Measurements from ENCODE around the gene WNT7A. TPM values are rescaled to one million over a fixed set of nuclear protein-coding genes. Genes with fewer than 3 reads are reported as not detected.

Gene WNT7A
- total RNA-seq, 1 experiment from 2014 or later: not detected

GRCh38 chr3:13827699-13828098 is 52.2 kb downstream of the WNT7A start:
- Mint-ChIP-seq H3K36me3 (ENCODE audit: insufficient read depth in 1 of 3, low read depth in 3 of 3) (no peaks in the 10 kb centered on the region; a peak in 1 of 7 replicates), H3K4me1 (peaks cover 8 to 15% of the 10 kb centered on the region in 2 experiments; a peak in 3 of 4 replicates), H3K4me3 (no peak overlapping the region), H3K27ac (no peak overlapping the region), H3K9me3 (no peaks in the 10 kb centered on the region; a peak in 2 of 5 replicates), H3K27me3 (ENCODE audit: low read depth) (peaks cover 23% of the 10 kb centered on the region)
- H3K23ac ChIP-seq (ENCODE audit: insufficient read length, low read depth, low read length): no peak overlapping the region
- H4K20me1 ChIP-seq (ENCODE audit: control insufficient read depth, insufficient read depth, insufficient read length): no peaks in the 10 kb centered on the region
- H2BK5ac ChIP-seq (ENCODE audit: insufficient read length, low read length): no peak overlapping the region
- no peak overlapping the region for H2AK5ac ChIP-seq (ENCODE audit: insufficient read length, low read length)
- no peaks in the 10 kb centered on the region for H3K4me1 ChIP-seq (ENCODE audit: insufficient read depth, low read length)
- H3K27me3 ChIP-seq (ENCODE audit: insufficient read depth, low read length): no peaks in the 10 kb centered on the region
- H4K8ac ChIP-seq (replicated peaks; ENCODE audit: insufficient read length, low read depth, low read length): no peak overlapping the region
- H3K14ac ChIP-seq (ENCODE audit: insufficient read depth, low read length): no peak overlapping the region
- no peak overlapping the region for H3K27ac ChIP-seq (ENCODE audit: insufficient read length, low read depth, low read length)
- DNase-seq: no peak
- no peaks in the 10 kb centered on the region for H3K9me3 ChIP-seq (ENCODE audit: control insufficient read depth, low read depth, low read length)
- H2BK15ac ChIP-seq (ENCODE audit: low read depth, low read length): no peak overlapping the region
- no peak overlapping the region for H3K9ac ChIP-seq (ENCODE audit: extremely low read depth, insufficient read length, low read length)
- H3K56ac ChIP-seq (ENCODE audit: insufficient read length, low read depth, low read length): no peak overlapping the region
- H3K23me2 ChIP-seq (ENCODE audit: insufficient read length, low read depth, low read length, poor library complexity, severe bottlenecking): no peaks in the 10 kb centered on the region
- no peak overlapping the region for H3T11ph ChIP-seq (ENCODE audit: low read length)
- no peak for TF ChIP-seq CTCF (conservative IDR thresholded peaks at IDR 0.05)
- H4K91ac ChIP-seq (ENCODE audit: insufficient read length, low read depth, low read length): no peak overlapping the region
- H2BK12ac ChIP-seq (ENCODE audit: insufficient read length, low read depth, low read length): no peak overlapping the region
- no peaks in the 10 kb centered on the region for H3K79me1 ChIP-seq (ENCODE audit: insufficient read depth, low read depth, low read length, poor library complexity, severe bottlenecking)
- no peaks in the 10 kb centered on the region for H3K79me2 ChIP-seq (ENCODE audit: insufficient read depth, low read length)
- H2AFZ ChIP-seq (ENCODE audit: low read length): no peak overlapping the region
- H2BK20ac ChIP-seq (ENCODE audit: low read depth, low read length, poor library complexity, severe bottlenecking): no peak overlapping the region
- no peak overlapping the region for H2BK120ac ChIP-seq (ENCODE audit: low read depth, low read length, poor library complexity, severe bottlenecking)
- no peak overlapping the region for H4K5ac ChIP-seq (ENCODE audit: insufficient read length, low read depth, low read length)
- H3K4ac ChIP-seq (ENCODE audit: low read depth, low read length): no peak overlapping the region
- no peak overlapping the region for H3K18ac ChIP-seq (ENCODE audit: insufficient read length, low read depth, low read length)
- no CpG with 5 or more reads among the region's 7 CpGs for WGBS (ENCODE audit: extremely low coverage, insufficient read length, low lambda C conversion rate)
- no peak overlapping the region for H3K4me2 ChIP-seq (ENCODE audit: insufficient read depth, insufficient read length, low read length)

All from H9 (cell line).